GM19463 (cell line): Measurements from ENCODE around the gene SCYL1.

Experiments used
- ATAC-seq: cut with Tn5 transposase; IDR thresholded peaks from one replicate; pipeline ENCODE4 v1.9.1; 2021; ENCODE audit warnings: mild to moderate bottlenecking, moderate library complexity; ENCODE audit not compliant: unreplicated experiment

SCYL1 gene

GRCh38 chr11:65551572-65552387 lies 26.9 kb downstream of the SCYL1 start:
- peak; percentile 53 for ATAC-seq

DNA sequence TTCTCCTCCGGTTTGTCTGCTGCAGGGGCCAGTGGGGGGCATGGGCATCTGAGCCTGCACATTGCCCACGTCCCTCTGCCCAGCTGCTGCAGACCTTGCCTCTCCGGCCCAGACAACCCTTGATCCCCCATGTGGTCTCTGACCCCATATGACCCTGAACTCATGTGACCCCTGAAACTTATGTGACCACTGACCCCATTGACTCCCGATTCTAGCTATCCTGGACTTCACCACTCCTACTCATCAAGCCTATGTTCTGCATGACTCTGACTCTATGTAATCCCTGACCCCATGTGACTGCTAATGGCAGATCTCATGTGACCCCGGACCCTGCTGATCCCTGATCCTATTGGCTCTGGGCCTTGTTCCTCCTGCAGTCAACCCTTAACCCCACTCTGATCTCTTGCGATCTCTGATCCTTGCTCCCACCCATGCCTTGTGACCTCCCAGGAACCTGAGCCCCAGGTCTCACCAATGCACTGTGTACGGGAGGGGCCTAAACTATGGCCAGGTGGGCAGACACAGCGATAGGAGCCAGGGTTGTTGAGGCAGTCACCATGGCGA lies 27.6 kb downstream of the SCYL1 start:
- no peak for ATAC-seq

DNA sequence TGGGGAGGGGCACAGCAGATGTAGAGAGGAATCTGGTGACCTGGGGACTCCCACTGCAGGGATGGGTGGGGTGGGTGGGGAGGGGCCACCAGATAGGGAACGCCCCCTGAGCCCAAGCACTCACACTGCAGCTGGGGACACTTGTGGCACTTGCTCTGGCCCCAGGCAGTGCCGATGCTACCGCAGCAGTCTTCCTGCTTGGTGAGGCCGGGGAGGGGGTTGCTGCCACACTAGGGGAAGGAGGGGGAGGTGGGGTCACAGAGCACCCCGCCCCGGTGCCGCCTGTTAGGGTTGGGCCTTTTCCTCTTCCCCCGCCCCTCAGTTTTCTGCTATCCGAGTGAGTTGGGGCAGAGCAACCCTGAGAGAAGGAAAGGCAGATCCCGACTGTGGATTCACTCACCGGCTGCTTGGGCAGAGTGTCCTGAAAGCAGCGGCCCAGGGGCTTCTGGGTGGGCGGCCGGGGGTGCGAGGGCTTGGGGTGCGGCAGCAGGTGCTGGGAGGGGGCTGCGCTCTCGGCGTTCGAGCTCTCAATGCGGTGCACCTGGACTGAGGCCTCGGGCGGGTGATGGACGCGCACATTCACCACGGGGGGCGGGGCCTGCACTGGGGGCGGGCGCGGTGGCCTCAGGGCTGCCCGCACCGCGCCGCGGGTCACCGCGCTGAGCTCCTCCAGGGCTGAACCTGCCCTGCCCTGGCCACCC lies 28.6 kb downstream of the SCYL1 start:
- no peak for ATAC-seq

- ATAC-seq: no peak
These were observed 29.4 kb downstream of the SCYL1 start for GRCh38 chr11:65554057-65554818.

DNA sequence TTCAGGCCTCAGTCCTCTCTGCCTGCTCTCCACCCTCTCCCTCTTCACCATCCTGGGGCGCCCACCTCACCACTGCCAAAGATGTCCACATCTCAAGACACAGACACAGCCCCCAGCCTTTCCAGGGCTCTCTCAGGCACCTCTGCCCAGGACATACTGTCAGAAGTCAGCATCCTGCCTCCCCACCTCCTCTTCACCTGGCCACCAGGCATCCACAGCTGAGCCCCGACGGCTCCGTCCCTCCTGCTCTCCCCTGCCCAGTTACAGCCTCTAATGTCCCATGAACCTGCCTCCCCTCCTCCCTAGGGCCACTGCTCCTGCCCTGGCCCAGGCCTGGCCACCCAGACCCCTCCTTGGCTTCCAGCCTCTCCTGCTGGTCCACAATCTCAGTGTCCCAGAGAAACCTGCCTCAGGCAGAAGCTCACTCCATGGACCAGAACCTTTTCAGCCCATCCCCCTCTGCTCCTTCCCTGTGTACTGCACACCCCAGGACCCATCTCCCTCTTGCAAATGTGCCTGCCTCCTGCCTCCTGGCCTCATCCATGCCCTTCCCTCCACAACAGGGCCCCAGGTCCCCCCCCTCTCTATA lies 30.1 kb downstream of the SCYL1 start:
- no peak for ATAC-seq

- no peak for ATAC-seq
These were observed 30.9 kb downstream of the SCYL1 start for GRCh38 chr11:65555693-65556231.

DNA sequence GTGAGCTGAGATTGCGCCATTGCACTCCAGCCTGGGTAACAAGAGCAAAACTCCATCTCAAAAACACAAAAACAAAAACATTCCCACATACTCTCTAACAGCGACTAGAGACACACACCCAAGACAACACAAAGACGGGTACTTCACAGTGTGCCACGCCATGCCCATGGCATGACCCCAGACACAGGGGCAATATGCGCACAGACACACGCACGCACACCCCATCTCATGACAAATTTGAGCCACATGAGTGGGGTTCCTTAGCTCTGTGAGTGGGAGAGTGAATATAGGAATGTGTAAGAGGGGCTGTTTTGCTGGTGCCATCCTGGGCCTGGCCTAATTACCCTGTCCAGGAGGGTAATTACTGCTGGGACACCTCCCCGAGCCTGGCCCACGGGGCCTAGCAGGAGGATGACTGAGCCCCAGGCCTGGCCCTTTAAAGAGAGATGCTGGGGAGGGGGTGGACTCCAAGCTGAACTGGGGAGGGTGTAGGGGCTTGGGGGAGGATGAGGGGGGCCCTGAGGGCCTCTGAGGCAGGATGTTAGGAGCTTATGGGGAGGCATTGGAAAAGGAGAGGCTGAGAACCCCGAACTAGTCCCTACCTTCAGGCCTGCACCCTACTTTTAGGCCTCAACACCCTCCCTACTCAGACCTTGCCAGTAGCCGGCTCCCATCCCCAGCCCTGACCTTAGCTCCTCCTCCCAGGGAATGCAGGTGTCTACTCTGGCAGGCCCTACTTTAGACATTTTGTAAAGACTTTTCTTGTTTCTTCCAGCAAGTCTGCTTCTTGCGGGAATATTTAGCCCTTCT lies 31.8 kb downstream of the SCYL1 start:
- no peak for ATAC-seq

DNA sequence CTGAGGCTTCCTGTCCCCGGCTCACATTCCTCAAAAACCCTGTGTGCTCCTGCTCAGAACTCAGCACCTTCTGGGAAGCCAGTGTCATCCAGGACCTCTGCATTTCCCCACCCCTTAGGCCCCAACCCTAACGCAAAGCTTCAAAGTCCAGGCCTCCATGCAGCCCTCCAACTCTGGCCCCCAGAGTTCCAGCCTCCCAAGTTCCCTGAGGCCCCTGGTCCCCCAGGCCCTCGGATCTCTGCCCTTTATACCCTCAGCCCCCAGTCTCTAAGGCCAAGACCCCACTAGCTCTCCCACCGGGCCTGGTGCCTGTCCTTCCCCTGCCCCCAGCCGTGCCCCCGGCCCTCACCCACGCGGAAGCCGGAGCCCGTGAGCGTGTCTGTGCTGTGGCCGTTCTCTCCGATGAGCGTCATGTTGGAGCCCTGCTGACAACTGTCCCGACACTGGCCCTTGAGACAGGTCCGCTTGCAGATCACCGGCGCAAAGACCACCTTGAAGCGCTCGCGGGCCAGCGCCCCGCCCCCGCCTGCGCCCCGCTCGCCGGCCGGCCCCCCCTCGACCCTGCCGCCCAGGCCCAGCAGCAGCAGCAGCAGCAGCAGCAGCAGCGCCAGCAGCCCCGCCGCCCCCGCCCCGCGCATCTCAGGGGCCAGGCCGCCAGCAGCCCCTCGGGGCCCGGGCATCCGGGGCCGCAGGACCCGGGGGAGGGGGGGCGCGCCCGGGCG lies 32.6 kb downstream of the SCYL1 start:
- no peak for ATAC-seq

GRCh38 chr11:65558002-65558929 lies 33.4 kb downstream of the SCYL1 start, which contains the start of gene LTBP3:
Gene LTBP3, minus strand, starts transcription at chr11:65558359. Its CDS starts 400 bp downstream, at chr11:65557959.
- no peak for ATAC-seq

- no peak for ATAC-seq
These were observed 34.1 kb downstream of the SCYL1 start for GRCh38 chr11:65558930-65559509.

- ATAC-seq: no peak
These were observed 34.7 kb downstream of the SCYL1 start for GRCh38 chr11:65559535-65559934.

GRCh38 chr11:65559951-65560537 lies 35.2 kb downstream of the SCYL1 start:
- ATAC-seq: no peak

DNA sequence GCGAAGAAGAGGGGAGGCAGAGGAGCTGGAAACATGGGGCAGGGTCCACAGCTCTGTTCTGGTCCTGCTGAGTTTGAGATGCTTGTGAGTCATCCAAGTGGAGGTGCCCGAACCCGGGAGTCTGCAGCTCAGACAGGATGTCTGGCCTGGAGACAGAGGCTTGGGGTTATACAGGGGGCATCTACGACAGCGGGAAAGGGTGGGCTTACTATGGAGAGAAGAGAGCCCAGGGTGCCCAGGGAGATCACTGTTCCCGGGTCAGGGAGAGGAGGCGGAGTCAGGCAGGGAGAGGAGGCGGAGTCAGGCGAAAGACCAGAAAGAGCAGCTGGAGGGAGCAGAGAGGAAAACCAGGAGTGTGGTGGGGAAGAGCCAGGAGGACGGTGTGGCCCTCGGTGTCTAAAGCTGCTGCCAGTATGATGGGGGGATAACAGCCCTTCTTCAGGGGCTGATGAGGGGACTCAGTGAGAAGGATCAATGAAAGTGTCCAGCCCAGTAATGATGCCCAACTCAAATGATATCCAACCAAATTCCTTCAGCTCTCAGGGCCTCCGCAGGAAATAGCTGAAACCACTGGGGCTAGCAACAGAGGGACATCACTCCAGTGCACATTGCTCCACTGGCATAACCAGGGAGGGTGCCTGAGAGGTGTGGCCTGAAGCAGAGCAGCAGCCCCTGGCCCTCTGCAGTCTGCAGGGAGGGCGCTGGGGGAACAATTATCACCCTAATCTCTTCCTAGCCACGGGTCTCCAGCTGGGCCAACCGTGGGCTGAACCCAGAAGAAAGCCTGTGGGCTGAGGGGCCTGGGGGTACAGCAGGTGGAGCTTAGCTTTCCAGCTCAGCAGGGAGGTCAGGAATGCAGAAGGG lies 35.9 kb downstream of the SCYL1 start:
- no peak for ATAC-seq

GRCh38 chr11:65562020-65562419 lies 37.1 kb downstream of the SCYL1 start:
- no peak for ATAC-seq

GRCh38 chr11:65562788-65563187 lies 37.9 kb downstream of the SCYL1 start:
- ATAC-seq: no peak

DNA sequence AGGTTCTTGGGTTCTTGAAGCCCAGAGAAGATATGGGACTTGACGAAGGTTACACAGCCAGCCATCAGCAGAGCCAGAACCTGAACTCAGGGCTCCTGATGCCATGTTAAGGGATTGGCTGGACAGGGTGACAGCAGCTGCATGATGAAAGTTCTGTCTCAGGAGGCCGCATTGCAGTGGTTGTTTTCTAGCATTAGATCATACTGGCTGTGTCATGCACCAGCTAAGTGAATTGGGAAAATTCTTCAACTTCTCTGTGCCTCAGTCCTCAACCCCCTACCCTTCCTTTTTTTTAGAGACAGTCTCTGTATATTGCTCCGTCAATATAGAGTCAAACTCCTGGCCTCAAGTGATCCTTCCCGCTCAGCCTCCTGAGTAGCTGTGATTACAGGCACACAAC lies 38.7 kb downstream of the SCYL1 start:
- ATAC-seq: no peak
